SK-N-SH treated with all-trans-retinoic acid at 6 μM for 48 hours (cell line): ENCODE data around the gene OPA1.

Experiments
- ATAC-seq: fragments of 200-7000 bp; cut with Tn5 transposase; 3 replicates; pipeline ENCODE4 v1.9.1; 2020; ENCODE audit warnings: mild to moderate bottlenecking, moderate library complexity
- ARNTL ChIP-seq: fragments of 450-650 bp; formaldehyde crosslinking; IDR thresholded peaks from 2 replicates; pipeline ENCODE4 v1.5.0; 2020; ENCODE audit warnings: low read depth, mild to moderate bottlenecking, moderate library complexity, borderline replicate concordance
- BACH2 ChIP-seq: fragments of 250-450 bp; sonication (Bioruptor Pico); IDR thresholded peaks from 2 replicates; pipeline ENCODE4 v1.9.0; 2021; ENCODE audit warnings: mild to moderate bottlenecking, borderline replicate concordance
- CSDC2 ChIP-seq: fragments of 250-450 bp; sonication (Bioruptor Pico); IDR thresholded peaks from 2 replicates; pipeline ENCODE4 v1.5.0; 2020; ENCODE audit warnings: mild to moderate bottlenecking, moderate library complexity
- CSRNP3 ChIP-seq: fragments of 250-450 bp; sonication (Bioruptor Pico); IDR thresholded peaks from 2 replicates; pipeline ENCODE4 v1.5.1; 2021; ENCODE audit warnings: mild to moderate bottlenecking, moderate library complexity
- GLIS3 ChIP-seq: fragments of 250-450 bp; sonication (Bioruptor Pico); IDR thresholded peaks from 2 replicates; pipeline ENCODE4 v1.5.0; 2020; ENCODE audit warnings: mild to moderate bottlenecking, moderate library complexity
- ISL1 ChIP-seq: fragments of 250-450 bp; sonication (Bioruptor Pico); IDR thresholded peaks from 2 replicates; pipeline ENCODE4 v2.1.2; 2022; ENCODE audit warnings: mild to moderate bottlenecking, moderate library complexity
- PATZ1 ChIP-seq: fragments of 250-450 bp; sonication (Bioruptor Pico); IDR thresholded peaks from 2 replicates; pipeline ENCODE4 v1.8.0; 2020; ENCODE audit warnings: mild to moderate bottlenecking, moderate library complexity, borderline replicate concordance
- POU6F1 ChIP-seq: fragments of 250-450 bp; sonication (Bioruptor Pico); IDR thresholded peaks from 2 replicates; pipeline ENCODE4 v1.8.0; 2021; ENCODE audit warnings: low read depth, mild to moderate bottlenecking, moderate library complexity, borderline replicate concordance
- PPARA ChIP-seq: fragments of 250-450 bp; sonication (Bioruptor Pico); IDR thresholded peaks from 2 replicates; pipeline ENCODE4 v1.5.0; 2020; ENCODE audit warnings: mild to moderate bottlenecking, borderline replicate concordance
- RARB ChIP-seq: fragments of 250-450 bp; sonication (Bioruptor Pico); IDR thresholded peaks from 2 replicates; pipeline ENCODE4 v1.8.0; 2021; ENCODE audit warnings: mild to moderate bottlenecking, moderate library complexity
- TOX ChIP-seq: fragments of 250-450 bp; sonication (Bioruptor Pico); IDR thresholded peaks from 2 replicates; pipeline ENCODE4 v1.8.0; 2021; ENCODE audit warnings: mild to moderate bottlenecking, moderate library complexity, borderline replicate concordance
- TSHZ2 ChIP-seq: fragments of 250-450 bp; sonication (Bioruptor Pico); IDR thresholded peaks from 2 replicates; pipeline ENCODE4 v1.5.0; 2020; ENCODE audit warnings: mild to moderate bottlenecking, moderate library complexity
- ZC3H10 ChIP-seq: fragments of 250-450 bp; sonication (Bioruptor Pico); IDR thresholded peaks from 2 replicates; pipeline ENCODE4 v1.5.1; 2021; ENCODE audit warnings: mild to moderate bottlenecking, moderate library complexity
- ZFP3 ChIP-seq: fragments of 250-450 bp; sonication (Bioruptor Pico); IDR thresholded peaks from 2 replicates; pipeline ENCODE4 v1.5.0; 2020; ENCODE audit warnings: mild to moderate bottlenecking, moderate library complexity
- ZFP30 ChIP-seq: fragments of 450-650 bp; formaldehyde crosslinking; IDR thresholded peaks from 2 replicates; pipeline ENCODE4 v1.5.0; 2022; ENCODE audit warnings: mild to moderate bottlenecking, moderate library complexity
- ZNF565 ChIP-seq: fragments of 450-650 bp; formaldehyde crosslinking; conservative IDR thresholded peaks from 2 replicates; pipeline ENCODE4 v1.5.0; 2020; ENCODE audit warnings: low read depth, mild to moderate bottlenecking, moderate library complexity
- ZNF70 ChIP-seq: fragments of 450-650 bp; formaldehyde crosslinking; IDR thresholded peaks from 2 replicates; pipeline ENCODE4 v1.5.0; 2020; ENCODE audit warnings: mild to moderate bottlenecking, moderate library complexity
- ZNF8 ChIP-seq: fragments of 450-650 bp; formaldehyde crosslinking; IDR thresholded peaks from 2 replicates; pipeline ENCODE4 v1.5.0; 2020; ENCODE audit warnings: mild to moderate bottlenecking, moderate library complexity

OPA1 gene

GRCh38 chr3:193674714-193675113 is 81.7 kb downstream of the OPA1 start (continued):
- TF ChIP-seq POU6F1 (no peak), PPARA (no peak), TOX (CRISPR knock-in tag) (no peak), CSRNP3 (CRISPR knock-in tag) (no peak), ZFP3 (CRISPR knock-in tag) (no peak)

GRCh38 chr3:193677734-193678133 is 84.7 kb downstream of the OPA1 start:
- no peak for TF ChIP-seq TSHZ2 (CRISPR knock-in tag)
- TF ChIP-seq PATZ1: no peak
- no peak for TF ChIP-seq CSRNP3 (CRISPR knock-in tag)
- TF ChIP-seq ZFP30 (CRISPR knock-in tag): no peak
- no peak for TF ChIP-seq RARB (CRISPR knock-in tag)
- TF ChIP-seq, all 23 proteins: peak for 0
- no peak for ATAC-seq

GRCh38 chr3:193680220-193680619 is 87.2 kb downstream of the OPA1 start:
- TF ChIP-seq TOX (CRISPR knock-in tag): no peak
- no peak for TF ChIP-seq GLIS3 (CRISPR knock-in tag)
- TF ChIP-seq PPARA: no peak
- TF ChIP-seq BACH2: no peak
- TF ChIP-seq ISL1 (CRISPR knock-in tag): no peak
- no peak for TF ChIP-seq RARB (CRISPR knock-in tag)
- no peak for TF ChIP-seq ZNF70 (CRISPR knock-in tag)
- no peak for TF ChIP-seq ZNF8 (CRISPR knock-in tag)
- TF ChIP-seq PATZ1: no peak
- TF ChIP-seq, all 23 proteins: peak for 0
- ATAC-seq: peak; percentile 32; the same call in 2 of the 3 replicates

- TF ChIP-seq GLIS3 (CRISPR knock-in tag) (no peak), ARNTL (CRISPR knock-in tag) (no peak), RARB (CRISPR knock-in tag) (no peak), TOX (CRISPR knock-in tag) (no peak), CSRNP3 (CRISPR knock-in tag) (no peak), ZC3H10 (CRISPR knock-in tag) (no peak), CSDC2 (CRISPR knock-in tag) (no peak), ZNF565 (CRISPR knock-in tag) (no peak), ISL1 (CRISPR knock-in tag) (no peak), ZFP3 (CRISPR knock-in tag) (no peak)
- TF ChIP-seq, all 23 proteins: peak for 0
- ATAC-seq: no peak
These were observed 88.6 kb downstream of the OPA1 start for GRCh38 chr3:193681631-193682030.
